Bronchial epithelial cell (primary cell): Measurements from ENCODE around the gene TRPV6. TPM values are rescaled to one million over a fixed set of nuclear protein-coding genes. Genes with fewer than 3 reads are reported as not detected.
A peak's percentile ranks its signal among the peaks of the same experiment; 100 is the strongest.

Experiments used
- DNase-seq: peaks from one replicate; pipeline ENCODE4 v3.0.0-alpha.2; 2010; ENCODE audit warnings: low read depth
- FAIRE-seq: peaks from 2 replicates; lab custom pipeline; 2011; peaks lifted over from hg19 to GRCh38; lab: Jason Lieb, UNC
- H3K27me3 ChIP-seq: 2 replicates; pipeline ENCODE4 v1.5.1; 2011; ENCODE audit warnings: low read length; ENCODE audit not compliant: control insufficient read depth, insufficient read depth
- H3K36me3 ChIP-seq: 2 replicates; pipeline ENCODE4 v1.5.1; 2011; ENCODE audit warnings: low read length; ENCODE audit not compliant: control insufficient read depth, insufficient read depth
- H3K4me3 ChIP-seq: 2 replicates; pipeline ENCODE4 v1.5.1; 2011; ENCODE audit warnings: mild to moderate bottlenecking, low read depth, low read length, control low read depth
- CTCF ChIP-seq: IDR thresholded peaks from 2 replicates; pipeline ENCODE4 v1.5.1; 2011; ENCODE audit warnings: mild to moderate bottlenecking, moderate library complexity, low read length, control low read depth, inconsistent platforms; ENCODE audit not compliant: insufficient read depth, severe bottlenecking
- total RNA-seq: library from RNA; depleted of rRNA; stranded (reverse); fragments of >200 nt; gene quantifications from 2 replicates; pipeline ENCODE4 v1.2.1, GENCODE V29; 2014

The TRPV6 gene
- total RNA-seq, 1 donor from 2014 or later, result under 0.01 TPM

DNA sequence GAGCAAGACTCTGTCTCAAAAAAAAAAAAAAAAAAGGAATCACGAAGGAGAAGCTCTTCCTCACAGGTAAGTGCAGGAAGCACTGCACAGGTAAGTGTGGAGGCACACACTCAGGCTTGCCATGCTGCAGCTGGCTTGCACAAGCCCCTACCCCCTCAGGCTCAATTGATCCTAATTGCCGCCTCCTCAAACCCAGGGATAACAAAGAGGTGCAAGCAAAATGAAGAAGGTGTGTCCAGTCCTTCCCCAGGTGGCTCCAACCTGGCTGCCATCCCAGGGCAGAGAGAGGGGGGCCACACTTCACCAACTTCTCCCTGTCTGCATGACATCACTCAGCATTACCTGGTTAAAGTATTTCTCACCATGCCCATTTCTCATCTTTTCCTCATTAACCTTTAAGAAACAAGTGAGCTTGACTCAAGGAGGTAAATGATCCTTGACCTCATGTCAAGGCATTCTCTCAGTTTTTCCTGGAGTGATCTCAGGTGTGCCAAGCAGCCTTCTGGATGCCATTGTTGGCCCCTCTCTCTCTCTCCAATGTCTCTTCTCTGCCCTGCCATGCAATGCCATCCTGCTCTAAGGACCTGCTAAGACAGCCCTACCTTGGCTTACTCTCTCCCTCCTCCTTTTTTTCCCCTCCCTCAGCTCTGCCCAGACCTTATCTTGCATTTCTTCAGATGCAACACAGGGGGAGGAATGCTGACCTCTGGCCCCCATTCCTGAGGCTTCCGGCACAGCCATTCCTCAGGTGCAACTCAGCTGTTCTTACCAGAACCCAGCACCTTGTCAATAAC, 13.0 kb upstream of the TRPV6 start:
- Histone ChIP-seq H3K27me3 (no peaks in the 10 kb centered on the region), H3K36me3 (no peaks in the 10 kb centered on the region), H3K4me3 (no peak overlapping the region)
- DNase-seq (no peak), FAIRE-seq (no peak)
- no peak for TF ChIP-seq CTCF

DNA sequence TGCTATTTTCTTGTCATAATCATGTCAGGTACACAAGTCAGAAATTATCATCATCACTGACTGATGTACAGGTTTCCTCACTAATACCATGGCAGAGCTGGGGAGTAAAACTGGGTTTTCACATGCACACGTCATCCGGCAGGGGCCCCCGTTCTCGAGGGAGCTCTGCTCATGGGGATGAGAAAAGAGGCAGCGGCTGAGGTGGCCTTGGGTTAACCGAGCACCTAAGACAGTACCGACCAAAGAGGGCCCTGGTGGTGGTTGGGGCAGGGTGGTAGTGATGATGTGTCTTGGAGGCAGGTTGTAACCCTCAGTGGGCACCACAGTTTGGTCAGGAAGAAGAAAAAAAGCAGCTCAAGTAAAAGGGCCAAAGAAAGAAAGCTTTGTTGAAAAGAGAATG, 12.1 kb upstream of the TRPV6 start:
- no peak for FAIRE-seq
- TF ChIP-seq CTCF, result no peak
- no peak overlapping the region for H3K4me3 ChIP-seq
- H3K36me3 ChIP-seq, result no peaks in the 10 kb centered on the region
- no peak for DNase-seq
- no peaks in the 10 kb centered on the region for H3K27me3 ChIP-seq

DNA sequence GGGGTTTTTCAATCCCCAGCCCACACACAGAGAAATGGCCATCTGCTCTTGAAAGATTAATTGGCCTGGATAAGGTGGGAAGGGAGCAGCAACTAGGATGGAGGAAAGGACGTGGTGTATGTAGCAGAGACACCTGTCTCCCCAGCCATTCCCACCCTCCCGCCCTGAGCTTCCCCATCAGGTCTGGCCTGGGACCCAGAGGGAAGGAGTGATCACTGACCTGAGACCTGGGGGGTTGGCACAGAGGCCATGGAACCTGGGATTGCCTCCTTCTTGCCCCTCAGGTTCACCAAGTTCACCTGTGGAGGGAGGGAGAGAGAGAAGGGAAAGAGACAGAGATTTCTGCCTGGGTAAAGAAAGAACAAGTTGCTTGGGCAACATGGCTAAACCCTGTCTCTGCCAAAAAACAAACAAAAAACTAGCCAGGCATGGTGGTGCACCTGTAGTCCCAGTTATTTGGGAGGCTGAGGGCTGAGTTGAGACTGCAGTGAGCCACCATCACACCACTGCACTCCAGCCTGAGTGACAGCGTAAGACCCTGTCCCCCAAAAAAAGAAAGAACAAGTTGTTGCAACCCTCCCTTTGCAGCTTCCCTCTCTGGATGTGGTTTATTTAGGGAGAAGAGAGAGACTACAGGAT, 11.3 kb upstream of the TRPV6 start:
- peak; percentile 36 for FAIRE-seq
- H3K36me3 ChIP-seq, result no peaks in the 10 kb centered on the region
- DNase-seq, result no peak
- no peak for TF ChIP-seq CTCF
- H3K27me3 ChIP-seq, result no peaks in the 10 kb centered on the region
- no peak overlapping the region for H3K4me3 ChIP-seq

DNA sequence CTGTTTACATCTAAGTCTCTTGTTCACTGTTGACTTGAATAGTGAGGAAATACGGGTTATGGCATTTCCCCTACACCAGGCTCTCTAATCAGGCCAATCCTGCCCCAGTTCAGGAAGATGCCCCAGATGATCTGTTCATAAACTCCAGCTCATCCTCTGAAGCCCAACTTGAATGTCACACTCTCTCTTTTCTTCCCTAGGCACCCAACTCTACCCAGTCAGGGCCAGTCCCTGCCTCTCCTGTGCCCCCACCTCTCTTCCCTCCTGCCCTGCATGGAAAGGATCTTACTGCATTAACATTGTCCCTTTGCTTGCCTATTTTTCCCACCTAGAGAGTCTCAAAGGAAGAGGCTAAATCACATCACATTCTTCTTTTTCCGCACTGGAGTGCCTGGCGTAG, 10.6 kb upstream of the TRPV6 start:
- H3K4me3 ChIP-seq, result no peak overlapping the region
- no peaks in the 10 kb centered on the region for H3K27me3 ChIP-seq
- no peaks in the 10 kb centered on the region for H3K36me3 ChIP-seq
- DNase-seq (no peak), FAIRE-seq (no peak)
- TF ChIP-seq CTCF, result no peak

DNA sequence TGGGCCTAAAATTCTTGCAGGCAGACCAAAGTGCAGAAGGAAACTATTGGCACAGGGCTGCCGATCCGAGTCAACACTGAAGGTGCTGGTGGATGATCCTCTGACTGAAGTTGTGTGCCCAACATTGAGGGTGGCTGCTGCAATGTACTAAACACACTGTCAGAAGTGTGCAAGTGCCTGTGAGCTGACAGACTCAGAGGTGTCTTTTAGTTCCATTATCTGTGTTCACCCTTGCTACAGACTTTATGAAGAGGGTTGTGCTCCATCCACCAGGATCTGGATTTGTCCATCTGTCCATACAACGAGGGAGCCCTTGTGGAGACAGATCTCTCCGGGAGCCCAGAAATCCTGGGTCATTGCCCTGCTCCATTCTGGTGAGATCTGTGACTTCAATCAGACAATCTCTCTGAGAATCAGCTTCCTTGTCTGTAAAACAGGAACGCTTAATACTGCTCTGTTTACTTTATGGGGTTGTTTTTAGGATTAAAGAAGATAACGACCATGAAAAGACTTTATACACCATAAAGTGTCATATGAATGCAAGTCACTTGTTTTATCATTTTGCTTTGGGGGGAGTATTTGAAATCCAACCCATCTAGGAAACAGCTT, 9.5 kb upstream of the TRPV6 start:
- no peaks in the 10 kb centered on the region for H3K36me3 ChIP-seq
- FAIRE-seq (no peak), DNase-seq (no peak)
- TF ChIP-seq CTCF, result no peak
- no peak overlapping the region for H3K4me3 ChIP-seq
- H3K27me3 ChIP-seq, result no peaks in the 10 kb centered on the region
